Panc1 (cell line): ENCODE measurements around the gene REXO4. TPM values are rescaled to one million over a fixed set of nuclear protein-coding genes. Genes with fewer than 3 reads are reported as not detected.

Source experiments
- ATAC-seq: fragments of 200-7000 bp; cut with Tn5 transposase; 2 replicates; pipeline ENCODE4 v1.9.1; 2020; ENCODE audit warnings: mild to moderate bottlenecking, moderate library complexity
- BruUV-seq: library from RNA; stranded (reverse); fragments of 400-500 nt; replicated peaks from 2 replicates; lab custom pipeline; 2021; lab: Mats Ljungman, UMichigan
- CTCF ChIA-PET: fragments of 300-600 bp; sonication (Branson Sonifier 250); formaldehyde crosslinking; loops from one replicate; lab custom pipeline; 2022; ENCODE audit warnings: antibody characterized with exemption; lab: Charles Lee
- POLR2A ChIA-PET: fragments of 300-600 bp; sonication (Branson Sonifier 250); formaldehyde crosslinking; loops from one replicate; lab custom pipeline; 2022; ENCODE audit warnings: antibody characterized with exemption; lab: Charles Lee
- DNase-seq: peaks from one replicate; pipeline ENCODE4 v3.0.0-alpha.2; 2010; ENCODE audit warnings: low read depth, low spot score
- H3K27ac ChIP-seq: 2 replicates; pipeline ENCODE4 v1.5.1; 2011; ENCODE audit warnings: mild to moderate bottlenecking, low read length, inconsistent platforms
- H3K27me3 ChIP-seq: fragments of 200-500 bp; sonication (Bioruptor generic); 2 replicates; pipeline ENCODE4 v1.6.0; 2014; ENCODE audit warnings: low read length, inconsistent platforms; ENCODE audit not compliant: control insufficient read depth, insufficient read depth
- H3K36me3 ChIP-seq: fragments of 200-500 bp; sonication (Bioruptor generic); 2 replicates; pipeline ENCODE4 v1.5.1; 2014; ENCODE audit warnings: inconsistent platforms, mild to moderate bottlenecking, low read length, moderate library complexity; ENCODE audit not compliant: control insufficient read depth, insufficient read depth
- H3K4me1 ChIP-seq: 2 replicates; pipeline ENCODE4 v1.5.1; 2011; ENCODE audit warnings: inconsistent platforms, mild to moderate bottlenecking, low read length, moderate library complexity; ENCODE audit not compliant: control insufficient read depth, insufficient read depth
- H3K4me3 ChIP-seq, 2 experiments: 2 replicates each; pipeline ENCODE4 v1.5.1; 2011 to 2012; ENCODE audit warnings: low read depth in 2 of 2, low read length in 2 of 2, mild to moderate bottlenecking in 2 of 2, inconsistent platforms in 1 of 2, moderate library complexity in 1 of 2
- H3K9me3 ChIP-seq: fragments of 200-500 bp; sonication (Bioruptor generic); 2 replicates; pipeline ENCODE4 v1.5.1; 2014; ENCODE audit warnings: low read depth, mild to moderate bottlenecking, inconsistent platforms, low read length, moderate library complexity; ENCODE audit not compliant: control insufficient read depth, insufficient read depth
- CTCF ChIP-seq: fragments of 450-650 bp; IDR thresholded peaks from 2 replicates; pipeline ENCODE4 v1.5.1; 2017; ENCODE audit warnings: mild to moderate bottlenecking
- POLR2AphosphoS5 ChIP-seq: IDR thresholded peaks from 2 replicates; pipeline ENCODE4 v1.6.1; 2012; ENCODE audit warnings: mild to moderate bottlenecking, low read depth, low read length, moderate library complexity
- REST ChIP-seq, 2 experiments: IDR thresholded peaks; 2 replicates each; pipeline ENCODE4 v1.6.1; 2011 to 2012; ENCODE audit warnings: low read depth in 2 of 2, control low read depth in 1 of 2, low read length in 1 of 2, mild to moderate bottlenecking in 1 of 2, moderate library complexity in 1 of 2; ENCODE audit not compliant: insufficient read depth in 1 of 2
- SIN3A ChIP-seq: IDR thresholded peaks from 2 replicates; pipeline ENCODE4 v1.6.1; 2012; ENCODE audit warnings: low read depth, mild to moderate bottlenecking, low read length, moderate library complexity, borderline replicate concordance; ENCODE audit not compliant: insufficient read depth
- TCF7L2 ChIP-seq: IDR thresholded peaks from 2 replicates; pipeline ENCODE4 v1.6.1; 2011; ENCODE audit warnings: mild to moderate bottlenecking, low read depth, low read length, inconsistent platforms
- in situ Hi-C: cut with HindIII; loops from 2 replicates; pipeline ENCODE4 v1.10.0; 2016; ENCODE audit warnings: low sequenced_read_pairs, low pct_unique_long_range_greater_than_20kb
- intact Hi-C: fragments of 100-400 bp; cut with micrococcal nuclease; formaldehyde crosslinking; loops from one replicate; pipeline ENCODE4 v1.10.0; 2022; ENCODE audit not compliant: unreplicated experiment
- total RNA-seq: library from RNA; stranded (reverse); gene quantifications from one replicate; pipeline ENCODE4 v1.2.1, GENCODE V29; 2021; ENCODE audit not compliant: unreplicated experiment

Gene REXO4
- total RNA-seq, 1 experiment from 2014 or later = 19.9 TPM

- intact Hi-C loops (no loop called here), in situ Hi-C loops (no loop called here)
- CTCF ChIA-PET = no interaction called here
- Histone ChIP-seq H3K9me3 (no peaks in the 10 kb centered on the region), H3K36me3 (no peaks in the 10 kb centered on the region), H3K4me1 (peaks cover 12% of the 10 kb centered on the region), H3K27ac (no peak overlapping the region), H3K27me3 (no peaks in the 10 kb centered on the region), H3K4me3 (no peak overlapping the region)
- no TSS peak for BruUV-seq
- TF ChIP-seq CTCF (no peak), SIN3A (no peak), TCF7L2 (no peak), POLR2AphosphoS5 (no peak), REST (IDR thresholded peaks at IDR 0.05; ENCODE audit: insufficient read depth in 1 of 2, low read depth in 2 of 2, low read length in 1 of 2) (no peak)
- DNase-seq = no peak
- ATAC-seq = no peak
- POLR2A ChIA-PET = no interaction called here
Observed at GRCh38 chr9:133456409-133456808, 38.6 kb upstream of the REXO4 start.

- no peak for ATAC-seq
- ChIA-PET POLR2A (no interaction called here), CTCF (no interaction called here)
- no TSS peak for BruUV-seq
- no peaks in the 10 kb centered on the region for H3K36me3 ChIP-seq
- TF ChIP-seq POLR2AphosphoS5 (no peak), REST (IDR thresholded peaks at IDR 0.05; ENCODE audit: insufficient read depth in 1 of 2, low read depth in 2 of 2, low read length in 1 of 2) (no peak), CTCF (no peak), SIN3A (no peak)
- in situ Hi-C loops (no loop called here), intact Hi-C loops (no loop called here)
- no peak for DNase-seq
- no peaks in the 10 kb centered on the region for H3K9me3 ChIP-seq
- H3K4me3 ChIP-seq = no peak overlapping the region
- H3K4me1 ChIP-seq = peaks cover 7% of the 10 kb centered on the region
- H3K27ac ChIP-seq = no peak overlapping the region
- no peaks in the 10 kb centered on the region for H3K27me3 ChIP-seq
Observed at GRCh38 chr9:133455936-133456335, 38.1 kb upstream of the REXO4 start.
